ENCODE data around the gene ATXN3L. TPM values are rescaled to one million over a fixed set of nuclear protein-coding genes. Genes with fewer than 3 reads are reported as not detected.

Gene ATXN3L
- total RNA-seq, 1 experiment from 2014 or later: not detected

GRCh38 chrX:13283950-13284546 lies 35.8 kb downstream of the ATXN3L start:
- DNase-seq: no peak
- Histone ChIP-seq H3K36me3 (no peaks in the 10 kb centered on the region), H3K9me3 (no peaks in the 10 kb centered on the region), H3K4me3 (no peak overlapping the region), H3K27me3 (no peaks in the 10 kb centered on the region)

GRCh38 chrX:13283512-13283911 lies 36.3 kb downstream of the ATXN3L start:
- no peaks in the 10 kb centered on the region for H3K27me3 ChIP-seq
- no peak for DNase-seq
- no peak overlapping the region for H3K4me3 ChIP-seq
- H3K9me3 ChIP-seq: no peaks in the 10 kb centered on the region
- no peaks in the 10 kb centered on the region for H3K36me3 ChIP-seq

- no peaks in the 10 kb centered on the region for H3K27me3 ChIP-seq
- no peak overlapping the region for H3K4me3 ChIP-seq
- no peak for DNase-seq
- no peaks in the 10 kb centered on the region for H3K36me3 ChIP-seq
- no peaks in the 10 kb centered on the region for H3K9me3 ChIP-seq
These were observed 38.6 kb downstream of the ATXN3L start for GRCh38 chrX:13281289-13281688.

GRCh38 chrX:13279279-13280018 lies 40.4 kb downstream of the ATXN3L start:
- Histone ChIP-seq H3K4me3 (no peak overlapping the region), H3K36me3 (no peaks in the 10 kb centered on the region), H3K9me3 (no peaks in the 10 kb centered on the region), H3K27me3 (no peaks in the 10 kb centered on the region)
- no peak for DNase-seq

- no peak for DNase-seq
- H3K36me3 ChIP-seq: no peaks in the 10 kb centered on the region
- H3K27me3 ChIP-seq: no peaks in the 10 kb centered on the region
- no peaks in the 10 kb centered on the region for H3K9me3 ChIP-seq
- H3K4me3 ChIP-seq: no peak overlapping the region
These were observed 42.3 kb downstream of the ATXN3L start for GRCh38 chrX:13277539-13277938.

- Histone ChIP-seq H3K27me3 (no peaks in the 10 kb centered on the region), H3K36me3 (no peaks in the 10 kb centered on the region), H3K4me3 (no peak overlapping the region), H3K9me3 (no peaks in the 10 kb centered on the region)
- no peak for DNase-seq
These were observed 42.9 kb downstream of the ATXN3L start for GRCh38 chrX:13276991-13277390.

GRCh38 chrX:13275031-13275430 lies 44.8 kb downstream of the ATXN3L start:
- H3K9me3 ChIP-seq: no peaks in the 10 kb centered on the region

GRCh38 chrX:13272426-13272825 lies 47.4 kb downstream of the ATXN3L start:
- no peak for DNase-seq
- Histone ChIP-seq H3K9me3 (no peaks in the 10 kb centered on the region), H3K4me3 (no peak overlapping the region), H3K36me3 (no peaks in the 10 kb centered on the region), H3K27me3 (no peaks in the 10 kb centered on the region)

More at GRCh38 chrX:13275031-13275430, 44.8 kb downstream of the ATXN3L start:
- Histone ChIP-seq H3K27me3 (no peaks in the 10 kb centered on the region), H3K36me3 (no peaks in the 10 kb centered on the region), H3K4me3 (no peak overlapping the region)
- no peak for DNase-seq

- no peaks in the 10 kb centered on the region for H3K27me3 ChIP-seq
- no peak for DNase-seq
- H3K4me3 ChIP-seq: no peak overlapping the region
- no peaks in the 10 kb centered on the region for H3K9me3 ChIP-seq
- no peaks in the 10 kb centered on the region for H3K36me3 ChIP-seq
These were observed 48.3 kb downstream of the ATXN3L start for GRCh38 chrX:13271511-13271910.

- no peaks in the 10 kb centered on the region for H3K27me3 ChIP-seq
- no peak for DNase-seq
- no peaks in the 10 kb centered on the region for H3K36me3 ChIP-seq
- no peak overlapping the region for H3K4me3 ChIP-seq
- no peaks in the 10 kb centered on the region for H3K9me3 ChIP-seq
These were observed 49.5 kb downstream of the ATXN3L start for GRCh38 chrX:13270360-13270759.

- no peak overlapping the region for H3K4me3 ChIP-seq
- H3K9me3 ChIP-seq: no peaks in the 10 kb centered on the region
- no peaks in the 10 kb centered on the region for H3K36me3 ChIP-seq
- H3K27me3 ChIP-seq: no peaks in the 10 kb centered on the region
- no peak for DNase-seq
These were observed 51.0 kb downstream of the ATXN3L start for GRCh38 chrX:13268874-13269273.

Other genes with a start within 250 kb of the ATXN3L start
- not detected in 2 replicates for gene EGFL6, start 249.5 kb upstream of the ATXN3L start, total RNA-seq (2014; rRNA removed; shearing (Covaris generic); ENCODE audit: low replicate concordance)

Data from MG63 (cell line).